Tibial nerve (tissue), 3 donors: ENCODE results near the gene PPP2R5D.

Experiments used
- CTCF ChIP-seq, 5 experiments: fragments of 200-600 bp in 3 of 5; fragments of 450-650 bp in 2 of 5; sonication (generic) in 3 of 5; IDR thresholded peaks; one replicate each; pipeline ENCODE4 v1.5.1; 2016 to 2019; ENCODE audit warnings: antibody characterized with exemption in 5 of 5, mild to moderate bottlenecking in 3 of 5, moderate library complexity in 2 of 5
- POLR2A ChIP-seq, 2 donors: fragments of 450-650 bp; IDR thresholded peaks; one replicate each; pipeline ENCODE4 v1.6.1; 2017; ENCODE audit warnings: antibody characterized with exemption in 2 of 2, mild to moderate bottlenecking in 2 of 2, moderate library complexity in 2 of 2

- TF ChIP-seq CTCF (IDR thresholded peaks at IDR 0.05), result no peak
- no peak for TF ChIP-seq POLR2A (IDR thresholded peaks at IDR 0.05)
Measured at GRCh38 chr6:42963855-42964605, 20.3 kb upstream of the PPP2R5D start.
